DND-41 (cell line): ENCODE data around the gene TKT.

ENCODE experiments used
- ATAC-seq: fragments of 200-7000 bp; cut with Tn5 transposase; 3 replicates; pipeline ENCODE4 v1.9.1; 2021; ENCODE audit warnings: low read depth; ENCODE audit not compliant: insufficient read depth
- DNase-seq: peaks from one replicate; pipeline ENCODE4 v3.0.0-alpha.2; 2020
- H2AFZ ChIP-seq: 2 replicates; pipeline ENCODE4 v1.6.0; 2012; ENCODE audit warnings: low read depth, low read length
- H3K27ac ChIP-seq: 2 replicates; pipeline ENCODE4 v1.5.1; 2012; ENCODE audit warnings: low read length, inconsistent platforms
- H3K27me3 ChIP-seq: fragments of 200-600 bp; sonication (generic); 2 replicates; pipeline ENCODE4 v1.6.0; 2012; ENCODE audit warnings: low read length, mild to moderate bottlenecking, inconsistent platforms; ENCODE audit not compliant: insufficient read depth, poor library complexity
- H3K36me3 ChIP-seq: 2 replicates; pipeline ENCODE4 v1.5.1; 2012; ENCODE audit warnings: low read length, inconsistent platforms; ENCODE audit not compliant: insufficient read depth
- H3K4me1 ChIP-seq: 2 replicates; pipeline ENCODE4 v1.5.1; 2012; ENCODE audit warnings: mild to moderate bottlenecking, low read length; ENCODE audit not compliant: insufficient read depth
- H3K4me2 ChIP-seq: 2 replicates; pipeline ENCODE4 v1.6.0; 2012; ENCODE audit warnings: mild to moderate bottlenecking, moderate library complexity, low read length, inconsistent platforms; ENCODE audit not compliant: insufficient read depth
- H3K4me3 ChIP-seq, 2 experiments: fragments of 200-600 bp in 1 of 2; shearing (Covaris generic) in 1 of 2; 2 replicates each; pipeline ENCODE4 v1.5.1; 2012 to 2016; ENCODE audit warnings: inconsistent platforms in 2 of 2, low read length in 2 of 2, mild to moderate bottlenecking in 2 of 2, low read depth in 1 of 2, moderate library complexity in 1 of 2
- H3K79me2 ChIP-seq: 2 replicates; pipeline ENCODE4 v1.6.0; 2012; ENCODE audit warnings: low read length, inconsistent platforms; ENCODE audit not compliant: insufficient read depth
- H3K9ac ChIP-seq: 2 replicates; pipeline ENCODE4 v1.6.0; 2012; ENCODE audit warnings: low read depth, mild to moderate bottlenecking, inconsistent platforms, low read length, moderate library complexity
- H3K9me3 ChIP-seq: 2 replicates; pipeline ENCODE4 v1.5.1; 2012; ENCODE audit warnings: low read length, moderate library complexity, mild to moderate bottlenecking, inconsistent platforms; ENCODE audit not compliant: insufficient read depth, severe bottlenecking
- H4K20me1 ChIP-seq: 2 replicates; pipeline ENCODE4 v1.6.0; 2012; ENCODE audit warnings: low read length; ENCODE audit not compliant: insufficient read depth
- CTCF ChIP-seq: IDR thresholded peaks from 2 replicates; pipeline ENCODE4 v1.5.1; 2012; ENCODE audit warnings: borderline replicate concordance, low read length, moderate library complexity, mild to moderate bottlenecking; ENCODE audit not compliant: poor library complexity, severe bottlenecking; ENCODE audit errors: extremely low read depth
- EZH2 ChIP-seq: IDR thresholded peaks from 3 replicates; pipeline ENCODE4 v1.6.1; 2012; ENCODE audit warnings: borderline replicate concordance, low read depth, mild to moderate bottlenecking, moderate library complexity, low read length, inconsistent platforms; ENCODE audit not compliant: severe bottlenecking

The TKT gene

GRCh38 chr3:53278667-53279066, 22.8 kb upstream of the TKT start:
- H3K4me1 ChIP-seq, result 0 out of 2 replicates have a peak, but pooled peaks cover 9% of the 10 kb centered on the region
- H3K27ac ChIP-seq, result no peak overlapping the region
- no peaks in the 10 kb centered on the region for H4K20me1 ChIP-seq
- peaks cover 8% of the 10 kb centered on the region; the same call in 1 of the 2 replicates for H3K36me3 ChIP-seq
- H3K4me2 ChIP-seq, result no peak overlapping the region
- H3K9me3 ChIP-seq, result no peaks in the 10 kb centered on the region
- H3K27me3 ChIP-seq, result no peaks in the 10 kb centered on the region
- no peak overlapping the region for H3K9ac ChIP-seq
- no peak overlapping the region for H3K4me3 ChIP-seq
- H2AFZ ChIP-seq, result no peak overlapping the region
- ATAC-seq (no peak), DNase-seq (no peak)
- no peak for TF ChIP-seq EZH2
- no peak for TF ChIP-seq CTCF
- no peaks in the 10 kb centered on the region for H3K79me2 ChIP-seq

GRCh38 chr3:53274938-53275605, 19.2 kb upstream of the TKT start:
- Histone ChIP-seq H3K9ac (no peak overlapping the region), H3K9me3 (no peaks in the 10 kb centered on the region), H3K4me2 (no peak overlapping the region), H3K27ac (no peak overlapping the region), H3K79me2 (no peaks in the 10 kb centered on the region), H4K20me1 (no peaks in the 10 kb centered on the region), H3K4me1 (peaks cover 16% of the 10 kb centered on the region), H3K4me3 (no peak overlapping the region), H2AFZ (no peak overlapping the region), H3K27me3 (no peaks in the 10 kb centered on the region), H3K36me3 (no peaks in the 10 kb centered on the region)
- ATAC-seq (peak; percentile 88), DNase-seq (peak; percentile 54)
- TF ChIP-seq CTCF (no peak), EZH2 (no peak)

GRCh38 chr3:53273146-53273670, 17.4 kb upstream of the TKT start:
- peaks cover 20% of the 10 kb centered on the region for H3K4me1 ChIP-seq
- TF ChIP-seq EZH2 (no peak), CTCF (no peak)
- H2AFZ ChIP-seq, result no peak overlapping the region
- no peak overlapping the region for H3K4me2 ChIP-seq
- H3K27me3 ChIP-seq, result no peaks in the 10 kb centered on the region
- no peak overlapping the region for H3K4me3 ChIP-seq
- H3K9ac ChIP-seq, result no peak overlapping the region
- H4K20me1 ChIP-seq, result no peaks in the 10 kb centered on the region
- ATAC-seq, result no peak
- no peaks in the 10 kb centered on the region for H3K36me3 ChIP-seq
- no peaks in the 10 kb centered on the region for H3K79me2 ChIP-seq
- no peak overlapping the region for H3K27ac ChIP-seq
- no peak for DNase-seq
- H3K9me3 ChIP-seq, result no peaks in the 10 kb centered on the region
